Bronchial epithelial cell (primary cell): ENCODE data around the gene RALGAPA1. TPM values are rescaled to one million over a fixed set of nuclear protein-coding genes. Genes with fewer than 3 reads are reported as not detected.

Experiments
- DNase-seq: peaks from one replicate; pipeline ENCODE4 v3.0.0-alpha.2; 2010; ENCODE audit warnings: low read depth
- FAIRE-seq: peaks from 2 replicates; lab custom pipeline; 2011; peaks lifted over from hg19 to GRCh38; lab: Jason Lieb, UNC
- H3K27me3 ChIP-seq: 2 replicates; pipeline ENCODE4 v1.5.1; 2011; ENCODE audit warnings: low read length; ENCODE audit not compliant: control insufficient read depth, insufficient read depth
- H3K36me3 ChIP-seq: 2 replicates; pipeline ENCODE4 v1.5.1; 2011; ENCODE audit warnings: low read length; ENCODE audit not compliant: control insufficient read depth, insufficient read depth
- H3K4me3 ChIP-seq: 2 replicates; pipeline ENCODE4 v1.5.1; 2011; ENCODE audit warnings: mild to moderate bottlenecking, low read depth, low read length, control low read depth
- total RNA-seq: library from RNA; depleted of rRNA; stranded (reverse); fragments of >200 nt; gene quantifications from 2 replicates; pipeline ENCODE4 v1.2.1, GENCODE V29; 2014
- TF ChIP-seq, protein P1 (sequence below): IDR thresholded peaks from 2 replicates; pipeline ENCODE4 v1.5.1; 2011; ENCODE audit warnings: mild to moderate bottlenecking, moderate library complexity, low read length, control low read depth, inconsistent platforms; ENCODE audit not compliant: insufficient read depth, severe bottlenecking

The RALGAPA1 gene
- total RNA-seq, 1 donor from 2014 or later = 28.2 TPM

DNA sequence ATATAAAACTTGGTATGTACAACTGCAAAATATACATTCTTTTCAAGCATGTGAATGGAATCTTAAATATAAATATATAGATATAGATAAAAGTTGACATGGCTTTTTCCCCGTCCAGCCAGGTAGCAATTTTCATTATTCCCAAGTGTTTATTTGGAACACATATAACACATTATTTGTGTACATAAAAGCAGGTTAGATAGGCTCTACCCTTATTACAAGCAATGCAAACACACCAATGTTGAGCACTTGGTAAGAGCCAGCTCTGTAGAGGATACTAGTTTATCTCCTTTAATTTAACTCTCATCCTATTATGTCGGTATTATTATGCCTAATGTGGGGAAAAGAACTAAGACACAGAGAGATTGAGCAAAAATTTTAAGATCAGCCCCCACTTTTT is 282.1 kb downstream of the RALGAPA1 start:
- FAIRE-seq = no peak
- H3K27me3 ChIP-seq = peaks cover 10% of the 10 kb centered on the region

DNA sequence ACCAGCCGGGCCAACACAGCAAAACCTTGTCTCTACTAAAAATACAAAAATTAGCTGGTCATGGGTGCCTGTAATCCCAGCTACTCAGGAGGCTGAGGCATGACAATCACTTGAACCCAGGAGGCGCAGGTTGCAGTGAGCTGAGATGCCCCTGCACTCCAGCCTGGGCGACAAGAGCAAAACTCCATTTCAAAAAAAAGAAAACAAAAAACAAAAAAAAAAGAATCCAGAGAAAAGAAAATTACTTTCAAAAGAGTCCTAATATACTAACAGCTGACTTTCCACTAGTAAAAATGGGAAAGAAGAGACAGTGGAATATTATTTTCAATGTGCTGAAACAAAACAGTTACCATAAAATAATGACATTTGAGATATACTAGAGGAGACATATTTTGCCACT is 283.4 kb downstream of the RALGAPA1 start:
- H3K4me3 ChIP-seq = no peak overlapping the region
- TF ChIP-seq, protein P1, sequence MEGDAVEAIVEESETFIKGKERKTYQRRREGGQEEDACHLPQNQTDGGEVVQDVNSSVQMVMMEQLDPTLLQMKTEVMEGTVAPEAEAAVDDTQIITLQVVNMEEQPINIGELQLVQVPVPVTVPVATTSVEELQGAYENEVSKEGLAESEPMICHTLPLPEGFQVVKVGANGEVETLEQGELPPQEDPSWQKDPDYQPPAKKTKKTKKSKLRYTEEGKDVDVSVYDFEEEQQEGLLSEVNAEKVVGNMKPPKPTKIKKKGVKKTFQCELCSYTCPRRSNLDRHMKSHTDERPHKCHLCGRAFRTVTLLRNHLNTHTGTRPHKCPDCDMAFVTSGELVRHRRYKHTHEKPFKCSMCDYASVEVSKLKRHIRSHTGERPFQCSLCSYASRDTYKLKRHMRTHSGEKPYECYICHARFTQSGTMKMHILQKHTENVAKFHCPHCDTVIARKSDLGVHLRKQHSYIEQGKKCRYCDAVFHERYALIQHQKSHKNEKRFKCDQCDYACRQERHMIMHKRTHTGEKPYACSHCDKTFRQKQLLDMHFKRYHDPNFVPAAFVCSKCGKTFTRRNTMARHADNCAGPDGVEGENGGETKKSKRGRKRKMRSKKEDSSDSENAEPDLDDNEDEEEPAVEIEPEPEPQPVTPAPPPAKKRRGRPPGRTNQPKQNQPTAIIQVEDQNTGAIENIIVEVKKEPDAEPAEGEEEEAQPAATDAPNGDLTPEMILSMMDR = no peak
- H3K27me3 ChIP-seq = peaks cover 7% of the 10 kb centered on the region
- no peak for DNase-seq
- no peaks in the 10 kb centered on the region for H3K36me3 ChIP-seq
- no peak for FAIRE-seq

More for the DNA sequence above, 282.1 kb downstream of the RALGAPA1 start:
- DNase-seq = no peak
- TF ChIP-seq, protein P1 = no peak
- Histone ChIP-seq H3K4me3 (no peak overlapping the region), H3K36me3 (no peaks in the 10 kb centered on the region)

DNA sequence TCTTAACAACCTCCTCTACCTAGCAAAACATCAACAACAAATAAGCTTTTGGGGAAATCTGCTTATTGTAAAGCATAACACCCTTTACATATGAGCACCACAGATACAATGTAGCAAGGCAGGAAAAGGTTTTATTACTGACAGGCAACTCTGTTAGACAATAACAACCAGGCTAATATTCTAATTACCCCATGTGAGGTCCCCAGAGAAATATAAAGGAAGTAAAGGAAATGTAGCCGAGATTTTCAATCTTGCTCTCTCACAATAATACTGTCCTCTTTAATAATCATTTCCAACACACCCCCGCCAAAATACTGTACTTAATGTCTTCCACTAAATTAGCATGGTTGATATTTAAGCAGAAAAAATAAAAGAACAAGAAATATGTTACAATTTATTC is 289.1 kb downstream of the RALGAPA1 start:
- DNase-seq (no peak), FAIRE-seq (no peak)
- Histone ChIP-seq H3K36me3 (no peaks in the 10 kb centered on the region), H3K4me3 (no peak overlapping the region), H3K27me3 (no peaks in the 10 kb centered on the region)
- TF ChIP-seq, protein P1 = no peak

DNA sequence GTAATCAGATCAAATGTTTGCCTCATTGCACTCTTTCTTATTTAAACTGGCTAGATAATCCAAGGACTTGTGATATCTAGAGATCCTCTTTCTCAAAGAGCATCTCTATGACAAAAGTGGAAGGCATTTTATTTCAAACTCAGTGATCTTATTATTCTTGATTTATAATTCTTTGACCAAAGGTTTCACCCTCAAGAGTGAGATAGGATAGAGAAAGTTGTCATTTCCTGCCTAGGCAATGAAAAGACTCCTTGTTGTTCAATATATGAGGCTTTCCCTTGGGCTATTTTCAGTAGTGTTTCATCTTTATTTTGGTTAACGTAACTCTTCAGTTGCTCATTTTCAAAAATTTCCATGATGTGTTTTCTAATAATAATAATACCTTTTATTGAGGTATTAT is 293.2 kb downstream of the RALGAPA1 start:
- Histone ChIP-seq H3K27me3 (no peaks in the 10 kb centered on the region), H3K36me3 (no peaks in the 10 kb centered on the region), H3K4me3 (no peak overlapping the region)
- FAIRE-seq (no peak), DNase-seq (no peak)
- TF ChIP-seq, protein P1 = no peak

DNA sequence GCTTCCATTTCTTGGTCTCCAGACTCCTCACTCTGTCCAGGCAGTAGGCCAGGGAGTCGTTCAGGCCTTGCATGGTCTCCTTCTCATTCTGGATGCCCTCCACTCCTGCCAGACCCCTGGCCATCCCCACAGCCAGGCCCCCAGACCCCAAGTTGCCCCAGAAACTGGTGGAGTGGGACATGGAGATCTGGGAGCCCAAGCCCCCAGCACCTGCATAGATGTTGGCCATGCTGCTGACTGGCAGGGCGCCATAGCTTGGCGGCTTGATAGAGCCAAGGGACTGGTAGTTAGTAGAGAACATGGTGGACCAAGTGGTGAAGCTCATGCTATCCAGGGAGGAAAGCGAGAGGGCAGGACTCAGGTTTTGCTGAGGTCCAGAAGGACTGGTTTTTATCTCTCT is 296.3 kb downstream of the RALGAPA1 start:
- H3K36me3 ChIP-seq = no peaks in the 10 kb centered on the region
- FAIRE-seq (no peak), DNase-seq (no peak)
- H3K4me3 ChIP-seq = no peak overlapping the region
- TF ChIP-seq, protein P1 = no peak
- H3K27me3 ChIP-seq = no peaks in the 10 kb centered on the region

DNA sequence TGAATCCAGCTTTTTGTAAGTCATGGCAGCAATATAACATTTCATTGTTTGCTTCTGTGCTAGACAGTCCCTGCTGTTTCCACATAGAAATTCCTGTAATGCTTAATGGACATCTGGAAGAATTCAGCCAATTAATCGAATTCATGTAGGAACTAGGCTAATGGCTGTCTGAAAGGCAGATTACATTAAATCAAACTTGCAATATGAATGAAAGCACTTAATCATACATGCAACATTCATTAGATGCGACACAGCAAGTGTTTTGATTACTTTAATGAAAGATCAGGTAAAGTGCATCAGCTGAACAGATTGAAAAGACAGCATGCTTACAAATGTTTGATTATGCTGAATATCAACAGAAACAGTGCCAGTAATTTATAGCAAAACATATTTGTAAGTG is 299.2 kb downstream of the RALGAPA1 start:
- Histone ChIP-seq H3K4me3 (no peak overlapping the region), H3K27me3 (no peaks in the 10 kb centered on the region), H3K36me3 (no peaks in the 10 kb centered on the region)
- no peak for FAIRE-seq
- TF ChIP-seq, protein P1 = no peak
- DNase-seq = no peak
